ENCODE results near the gene FREM1.

GRCh38 chr9:14831661-14832060, 78.6 kb downstream of the FREM1 start:
- TF ChIP-seq EP300 (conservative IDR thresholded peaks at IDR 0.05; ENCODE audit: poor library complexity, severe bottlenecking) = no peak
- TF ChIP-seq CTCF (IDR thresholded peaks at IDR 0.05; ENCODE audit: poor library complexity, severe bottlenecking) = no peak
- no peak for TF ChIP-seq POLR2AphosphoS5 (IDR thresholded peaks at IDR 0.05)
- no peak for TF ChIP-seq EZH2 (IDR thresholded peaks at IDR 0.05; ENCODE audit: borderline replicate concordance, insufficient read depth, low read length, poor library complexity, severe bottlenecking)
- TF ChIP-seq, protein P1, sequence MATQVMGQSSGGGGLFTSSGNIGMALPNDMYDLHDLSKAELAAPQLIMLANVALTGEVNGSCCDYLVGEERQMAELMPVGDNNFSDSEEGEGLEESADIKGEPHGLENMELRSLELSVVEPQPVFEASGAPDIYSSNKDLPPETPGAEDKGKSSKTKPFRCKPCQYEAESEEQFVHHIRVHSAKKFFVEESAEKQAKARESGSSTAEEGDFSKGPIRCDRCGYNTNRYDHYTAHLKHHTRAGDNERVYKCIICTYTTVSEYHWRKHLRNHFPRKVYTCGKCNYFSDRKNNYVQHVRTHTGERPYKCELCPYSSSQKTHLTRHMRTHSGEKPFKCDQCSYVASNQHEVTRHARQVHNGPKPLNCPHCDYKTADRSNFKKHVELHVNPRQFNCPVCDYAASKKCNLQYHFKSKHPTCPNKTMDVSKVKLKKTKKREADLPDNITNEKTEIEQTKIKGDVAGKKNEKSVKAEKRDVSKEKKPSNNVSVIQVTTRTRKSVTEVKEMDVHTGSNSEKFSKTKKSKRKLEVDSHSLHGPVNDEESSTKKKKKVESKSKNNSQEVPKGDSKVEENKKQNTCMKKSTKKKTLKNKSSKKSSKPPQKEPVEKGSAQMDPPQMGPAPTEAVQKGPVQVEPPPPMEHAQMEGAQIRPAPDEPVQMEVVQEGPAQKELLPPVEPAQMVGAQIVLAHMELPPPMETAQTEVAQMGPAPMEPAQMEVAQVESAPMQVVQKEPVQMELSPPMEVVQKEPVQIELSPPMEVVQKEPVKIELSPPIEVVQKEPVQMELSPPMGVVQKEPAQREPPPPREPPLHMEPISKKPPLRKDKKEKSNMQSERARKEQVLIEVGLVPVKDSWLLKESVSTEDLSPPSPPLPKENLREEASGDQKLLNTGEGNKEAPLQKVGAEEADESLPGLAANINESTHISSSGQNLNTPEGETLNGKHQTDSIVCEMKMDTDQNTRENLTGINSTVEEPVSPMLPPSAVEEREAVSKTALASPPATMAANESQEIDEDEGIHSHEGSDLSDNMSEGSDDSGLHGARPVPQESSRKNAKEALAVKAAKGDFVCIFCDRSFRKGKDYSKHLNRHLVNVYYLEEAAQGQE (IDR thresholded peaks at IDR 0.05; ENCODE audit: borderline replicate concordance) = no peak
- TF ChIP-seq SMC3 (conservative IDR thresholded peaks at IDR 0.05; ENCODE audit: poor library complexity) = no peak

Data from neural cell (in vitro differentiated cells).